ENCODE measurements around the gene WDR73.

GRCh38 chr15:84684092-84684491, 30.0 kb upstream of the WDR73 start:
- TF ChIP-seq POLR2A (IDR thresholded peaks at IDR 0.05; ENCODE audit: low read depth, low read length) (no peak), RFX5 (IDR thresholded peaks at IDR 0.05; ENCODE audit: low read depth, low read length) (no peak), MAZ (IDR thresholded peaks at IDR 0.05; ENCODE audit: borderline replicate concordance, low read depth, low read length) (no peak), NFE2L2 (IDR thresholded peaks at IDR 0.05; ENCODE audit: low read depth, low read length) (no peak), FOS (IDR thresholded peaks at IDR 0.05; ENCODE audit: low read depth, low read length) (no peak), CTCF (conservative IDR thresholded peaks at IDR 0.05; ENCODE audit: low read depth, low read length) (no peak), CEBPB (IDR thresholded peaks at IDR 0.05; ENCODE audit: low read depth, low read length) (no peak), USF2 (IDR thresholded peaks at IDR 0.05; ENCODE audit: low read depth, low read length) (no peak), CHD1 (IDR thresholded peaks at IDR 0.05; ENCODE audit: low read depth, low read length) (no peak), MXI1 (IDR thresholded peaks at IDR 0.05; ENCODE audit: borderline replicate concordance, low read depth, low read length) (no peak)
